Amygdala (tissue), 56 donors: ENCODE data around the gene VIM.

Experiments
- DNase-seq, 56 donors: peaks; one replicate each; lab custom pipeline; 2025; lab: John Stamatoyannopoulos, UW

VIM gene

DNA sequence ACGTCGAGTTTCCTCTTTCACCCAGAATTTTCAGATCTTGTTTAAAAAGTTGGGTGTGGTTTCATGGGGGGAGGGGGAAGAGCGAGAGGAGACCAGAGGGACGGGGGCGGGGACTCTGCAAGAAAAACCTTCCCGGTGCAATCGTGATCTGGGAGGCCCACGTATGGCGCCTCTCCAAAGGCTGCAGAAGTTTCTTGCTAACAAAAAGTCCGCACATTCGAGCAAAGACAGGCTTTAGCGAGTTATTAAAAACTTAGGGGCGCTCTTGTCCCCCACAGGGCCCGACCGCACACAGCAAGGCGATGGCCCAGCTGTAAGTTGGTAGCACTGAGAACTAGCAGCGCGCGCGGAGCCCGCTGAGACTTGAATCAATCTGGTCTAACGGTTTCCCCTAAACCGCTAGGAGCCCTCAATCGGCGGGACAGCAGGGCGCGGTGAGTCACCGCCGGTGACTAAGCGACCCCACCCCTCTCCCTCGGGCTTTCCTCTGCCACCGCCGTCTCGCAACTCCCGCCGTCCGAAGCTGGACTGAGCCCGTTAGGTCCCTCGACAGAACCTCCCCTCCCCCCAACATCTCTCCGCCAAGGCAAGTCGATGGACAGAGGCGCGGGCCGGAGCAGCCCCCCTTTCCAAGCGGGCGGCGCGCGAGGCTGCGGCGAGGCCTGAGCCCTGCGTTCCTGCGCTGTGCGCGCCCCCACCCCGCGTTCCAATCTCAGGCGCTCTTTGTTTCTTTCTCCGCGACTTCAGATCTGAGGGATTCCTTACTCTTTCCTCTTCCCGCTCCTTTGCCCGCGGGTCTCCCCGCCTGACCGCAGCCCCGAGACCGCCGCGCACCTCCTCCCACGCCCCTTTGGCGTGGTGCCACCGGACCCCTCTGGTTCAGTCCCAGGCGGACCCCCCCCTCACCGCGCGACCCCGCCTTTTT, at the start of gene VIM:
Gene VIM (plus strand): TSS at position 151 of the 925 bp plus-strand sequence. CDS start 1,182 bp downstream, outside the sequence.
- DNase-seq, result peak in 32 of 56 donors; percentile 5 to 69 (median 38)

DNA sequence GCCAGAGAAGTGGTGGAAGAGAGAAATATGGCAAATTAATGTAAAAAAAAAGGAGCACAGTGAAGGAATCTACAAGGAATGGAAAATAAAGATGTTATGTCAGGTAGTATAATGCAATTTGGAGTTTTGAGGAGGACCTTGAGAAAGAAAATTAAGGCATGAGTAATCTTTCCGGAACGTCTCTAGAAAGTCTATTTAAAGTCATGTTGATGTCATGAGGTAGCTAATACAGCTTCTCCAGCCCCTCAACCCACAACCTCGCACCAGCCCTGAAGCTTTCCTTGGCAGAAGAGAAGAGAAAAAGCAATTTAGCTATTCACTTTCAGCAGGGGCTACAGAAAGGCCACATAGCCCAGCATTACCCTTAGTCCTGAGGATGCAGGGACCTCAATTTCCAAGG, 49.0 kb upstream of the VIM start:
- no peak for DNase-seq

DNA sequence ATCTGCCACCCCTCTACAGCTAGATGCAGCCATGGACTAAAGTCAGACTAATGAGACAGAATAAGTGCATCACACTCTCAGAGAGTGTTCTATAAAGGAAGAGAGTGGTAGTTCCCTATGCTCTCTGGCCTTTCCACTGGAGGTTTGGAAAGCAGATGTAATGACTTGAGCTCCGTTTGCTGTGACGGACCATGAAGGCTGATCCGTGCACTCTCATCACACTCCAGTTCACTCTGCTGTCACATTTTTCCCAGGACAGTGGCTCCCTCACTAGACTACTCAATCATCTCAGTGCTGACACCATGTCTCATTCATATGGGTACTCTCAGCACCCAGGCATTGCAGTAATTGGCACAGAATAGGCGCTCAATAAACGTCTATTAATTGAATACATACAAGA, 46.9 kb upstream of the VIM start:
- DNase-seq, result no peak

DNA sequence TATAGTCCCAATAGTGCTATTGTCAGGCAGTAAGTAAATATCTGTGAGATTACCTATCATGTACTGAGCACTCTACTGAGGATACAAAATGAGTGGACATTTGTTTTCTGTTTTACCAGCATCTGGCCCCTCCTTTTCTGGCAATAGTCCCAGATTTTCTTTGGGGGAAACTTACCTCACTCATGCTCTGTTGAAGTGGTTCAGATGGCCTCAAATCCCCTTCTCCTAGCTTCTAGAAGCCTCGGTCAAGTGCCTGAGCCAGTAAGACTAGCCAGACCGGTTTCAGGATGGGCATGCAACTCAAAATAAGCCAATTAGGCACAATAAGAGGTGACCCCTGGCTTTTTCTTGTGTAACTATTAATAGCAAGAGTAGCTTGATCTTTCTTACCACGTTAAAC, 46.3 kb upstream of the VIM start:
- DNase-seq, result peak in 1 of 56 donors; percentile 6

DNA sequence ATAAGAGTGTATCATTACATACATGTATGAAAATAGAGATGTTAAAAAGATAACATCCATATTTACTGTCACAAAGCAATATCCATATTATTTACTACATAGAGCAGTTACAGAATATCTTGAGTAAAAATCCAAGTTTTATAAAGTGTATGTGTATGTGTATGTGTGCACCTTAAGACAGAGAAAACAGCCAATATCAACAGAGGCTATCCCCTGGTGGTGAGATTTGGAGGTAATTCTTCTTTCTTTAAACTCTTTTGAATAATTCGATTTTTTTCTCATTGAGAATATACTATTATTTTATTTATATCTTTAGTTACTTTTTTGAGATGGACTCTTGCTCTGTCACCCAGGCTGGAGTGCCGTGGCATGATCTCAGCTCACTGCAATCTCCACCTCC, 44.9 kb upstream of the VIM start:
- no peak for DNase-seq

DNA sequence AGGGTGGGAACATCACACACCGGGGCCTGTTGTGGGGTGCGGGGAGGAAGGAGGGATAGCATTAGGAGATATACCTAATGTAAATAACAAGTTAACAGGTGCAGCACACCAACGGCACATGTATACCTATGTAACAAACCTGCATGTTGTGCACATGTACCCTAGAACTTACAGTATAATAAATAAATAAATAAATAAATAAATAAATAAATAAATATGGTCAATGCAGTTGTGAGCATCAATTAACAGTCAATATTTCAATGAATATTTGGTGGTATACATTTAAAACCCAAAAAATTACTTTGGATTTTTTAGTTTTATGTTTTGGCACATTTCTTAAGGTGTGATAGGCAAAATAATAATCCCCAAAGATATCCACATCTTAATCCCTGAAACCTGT, 42.2 kb upstream of the VIM start:
- DNase-seq, result no peak

DNA sequence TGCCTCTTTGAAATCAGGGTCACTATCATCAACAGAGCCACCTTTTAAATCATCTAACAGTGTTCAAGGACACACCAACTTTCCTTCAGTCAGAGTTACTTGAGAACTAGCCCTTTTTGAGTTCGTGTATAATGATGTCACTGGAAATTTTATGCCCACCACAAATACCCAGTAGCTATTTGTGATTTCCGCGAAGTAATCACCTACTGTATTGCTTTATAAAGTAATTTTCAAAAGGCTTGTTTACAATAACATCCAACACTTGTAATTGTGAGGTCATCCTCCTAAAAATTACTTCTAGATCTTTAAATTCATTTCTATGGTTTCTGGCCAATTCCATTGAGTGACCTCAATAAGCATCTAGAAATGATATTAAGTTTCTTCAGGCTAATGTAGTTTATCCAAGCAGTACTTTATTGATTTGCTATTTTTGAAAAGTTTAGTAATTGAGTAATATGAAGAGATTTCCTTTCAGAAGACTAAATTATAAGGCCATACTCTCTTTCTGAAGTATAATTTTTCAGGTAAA, 39.3 kb upstream of the VIM start:
- DNase-seq, result no peak

DNA sequence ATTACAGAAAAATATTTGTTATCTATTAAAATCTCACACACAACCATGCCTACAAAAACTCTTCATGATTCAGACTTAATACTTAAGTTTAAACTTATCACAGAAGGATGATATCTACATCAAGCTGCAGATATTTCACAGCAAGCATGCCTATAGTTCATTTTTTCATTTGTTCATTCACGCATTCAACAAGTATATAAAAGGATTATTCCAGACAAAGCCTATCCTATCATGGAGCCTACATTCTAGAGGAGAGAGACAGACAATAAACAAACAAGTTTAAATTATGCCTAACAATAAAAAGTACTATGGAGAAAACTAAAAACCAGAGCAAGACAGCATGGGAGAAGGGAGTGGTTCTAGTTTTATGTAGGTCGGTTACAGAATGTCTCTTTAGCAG, 37.4 kb upstream of the VIM start:
- no peak for DNase-seq

DNA sequence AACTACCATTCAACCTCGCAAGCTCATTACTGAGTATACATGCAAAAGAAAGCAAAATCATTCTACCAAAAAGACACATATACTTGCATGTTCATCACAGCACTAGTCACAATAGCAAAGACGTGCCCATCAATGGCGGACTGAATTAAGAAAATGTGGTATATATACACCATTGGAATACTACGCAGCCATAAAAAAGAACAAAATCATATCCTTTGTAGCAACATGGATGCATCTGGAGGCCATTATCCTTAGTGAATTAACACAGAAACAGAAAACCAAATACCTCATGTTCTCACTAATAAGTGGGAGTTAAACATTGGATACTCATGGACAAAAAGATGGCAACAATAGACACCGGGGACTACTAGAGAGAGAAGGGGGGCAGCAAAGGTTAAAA, 33.0 kb upstream of the VIM start:
- DNase-seq, result no peak

DNA sequence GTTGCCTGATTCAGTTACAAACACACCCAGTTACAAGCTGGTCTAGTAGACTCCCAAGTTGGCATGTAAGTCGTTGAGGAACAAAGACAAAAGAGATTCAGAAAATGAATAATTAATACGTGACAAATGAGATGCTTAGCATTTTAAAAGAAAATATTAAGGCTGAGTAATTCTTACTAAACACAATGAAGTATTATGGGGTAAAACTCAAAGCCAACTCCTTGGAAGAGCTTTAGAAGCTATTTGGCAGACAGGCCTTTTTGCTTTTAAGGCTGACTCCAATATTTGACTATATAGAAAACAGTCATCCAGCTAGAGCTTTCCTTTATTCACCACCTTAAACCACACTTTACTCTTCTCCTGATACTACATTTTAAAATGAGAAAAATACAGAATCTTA, 32.0 kb upstream of the VIM start:
- no peak for DNase-seq

DNA sequence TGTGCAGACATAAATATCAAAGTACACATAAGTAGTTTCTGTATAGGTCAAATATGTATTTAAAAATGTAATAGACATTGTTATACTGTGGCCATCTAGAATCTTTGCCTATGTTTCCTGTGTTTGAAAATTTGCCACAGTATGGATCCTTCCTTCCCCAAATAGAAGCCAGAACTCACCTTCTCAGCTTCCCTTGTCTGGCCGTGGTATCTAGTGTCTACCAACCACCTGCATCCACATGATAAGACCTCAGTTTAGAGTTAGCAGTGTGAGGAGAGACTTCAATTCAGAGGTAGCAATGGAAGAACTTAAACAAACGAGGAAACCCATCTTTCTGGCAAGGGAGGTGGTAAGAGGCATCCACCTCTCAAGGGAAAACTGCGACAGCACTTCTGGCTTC, 31.5 kb upstream of the VIM start:
- DNase-seq, result no peak

DNA sequence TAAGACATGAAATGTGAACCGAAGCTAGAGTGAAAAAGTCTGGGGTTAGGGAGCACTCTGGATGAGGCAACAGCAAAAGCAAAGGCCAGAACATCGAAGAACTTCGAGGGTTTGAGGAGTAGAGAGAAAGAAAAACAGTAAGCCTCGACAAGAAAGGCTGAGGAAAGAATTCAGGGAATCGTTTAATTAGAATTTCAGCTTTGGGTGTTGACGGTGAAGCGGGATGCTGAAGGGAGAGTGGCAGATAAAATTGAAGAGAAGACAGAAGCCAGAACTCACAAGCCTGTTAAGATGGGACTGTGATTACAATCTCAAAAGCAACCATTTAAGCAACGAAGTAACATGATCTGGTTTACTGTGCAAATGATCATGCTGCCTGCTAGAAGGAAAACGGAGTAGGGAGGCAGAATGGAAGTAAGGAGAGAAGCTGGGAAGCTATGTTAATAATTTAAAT, 28.7 kb upstream of the VIM start:
- no peak for DNase-seq

DNA sequence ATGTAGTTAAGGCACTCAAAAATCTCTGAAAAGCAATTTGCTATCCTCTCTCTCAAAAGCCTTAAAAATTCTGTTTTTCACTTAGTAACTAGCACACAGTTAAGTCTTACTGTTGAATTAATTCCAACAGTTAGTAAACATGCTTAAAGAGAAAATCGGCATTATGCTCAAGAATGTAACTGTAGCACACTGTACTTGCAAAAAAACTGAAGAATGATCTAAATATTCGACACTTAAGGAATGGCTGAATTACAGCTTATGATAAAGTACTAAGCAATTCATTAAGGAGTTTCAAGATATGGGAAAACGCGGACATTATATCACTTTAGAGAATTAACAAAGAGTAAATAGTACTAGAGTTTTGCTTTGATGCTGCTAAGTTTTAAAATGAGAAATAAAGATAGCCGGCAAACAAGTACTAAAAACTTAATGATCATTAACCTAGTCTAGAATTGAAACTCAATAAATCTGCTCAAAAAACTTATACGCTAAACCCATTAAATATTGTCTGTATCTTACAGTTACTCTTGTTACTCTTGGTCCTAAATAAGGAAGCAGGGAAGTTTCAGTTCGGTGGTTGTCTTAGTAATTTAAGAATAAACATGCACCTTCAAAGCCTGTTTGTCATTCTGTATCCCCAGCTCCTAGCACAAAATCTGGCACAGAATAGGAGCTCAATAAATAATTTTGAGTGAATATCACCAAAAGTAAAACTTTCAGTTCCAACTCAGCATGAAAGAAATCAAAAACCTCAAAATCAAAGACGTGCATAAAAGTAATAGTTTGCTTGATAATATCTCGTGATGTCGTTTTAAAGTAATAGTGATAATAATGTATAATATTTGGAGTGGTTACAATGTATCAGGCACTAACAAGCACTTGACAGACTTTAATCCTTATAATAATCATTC, 27.8 kb upstream of the VIM start:
- DNase-seq, result no peak

DNA sequence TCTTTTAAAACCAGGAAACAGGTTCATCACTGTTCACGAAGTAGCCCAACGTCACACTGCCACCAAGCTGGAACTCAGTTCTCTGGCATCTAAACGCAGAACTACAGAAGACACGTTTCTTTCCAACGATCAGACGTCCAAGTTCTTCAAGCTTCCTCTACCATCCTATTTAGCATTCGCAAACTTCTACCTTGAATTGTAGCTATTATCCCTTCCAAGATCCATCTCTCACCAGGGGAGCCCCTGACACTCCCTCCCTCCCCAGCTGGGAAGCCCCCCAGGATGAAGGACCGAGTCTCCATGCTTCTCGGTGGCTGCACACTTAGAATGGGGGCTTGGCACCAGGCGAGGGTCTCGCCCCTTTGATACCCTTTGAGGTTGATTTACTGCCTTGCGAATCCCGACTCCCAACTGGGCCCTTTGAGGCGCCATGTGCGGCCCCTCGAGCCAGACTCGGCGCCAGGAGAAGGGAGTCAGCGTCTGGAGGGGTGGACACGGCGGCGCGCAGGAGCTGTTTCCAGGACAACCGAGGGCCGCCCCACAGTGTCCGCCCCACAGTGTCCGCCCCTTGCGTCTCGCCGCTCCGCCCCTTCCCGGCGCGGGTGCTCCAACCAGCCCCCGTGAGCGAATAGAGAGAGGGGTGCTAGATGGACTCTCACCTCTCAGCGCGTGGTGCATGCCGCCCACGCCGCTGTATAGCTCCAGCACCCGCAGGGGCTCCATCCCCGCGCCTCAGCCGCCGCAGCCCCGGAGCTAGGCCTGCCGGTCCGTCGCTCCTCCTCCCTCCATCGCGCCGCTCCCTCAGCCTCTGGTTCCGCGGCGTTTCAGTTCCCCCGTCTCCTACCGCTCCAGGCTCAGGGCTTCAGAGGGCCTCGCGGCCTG, 26.9 kb upstream of the VIM start, which contains the start of gene TRDMT1:
Gene TRDMT1 (minus strand): TSS at position 761 of the 882 bp plus-strand sequence. CDS start 38 bp downstream, at position 723.
- DNase-seq, result peak; percentile 44 to 96 (median 84)

DNA sequence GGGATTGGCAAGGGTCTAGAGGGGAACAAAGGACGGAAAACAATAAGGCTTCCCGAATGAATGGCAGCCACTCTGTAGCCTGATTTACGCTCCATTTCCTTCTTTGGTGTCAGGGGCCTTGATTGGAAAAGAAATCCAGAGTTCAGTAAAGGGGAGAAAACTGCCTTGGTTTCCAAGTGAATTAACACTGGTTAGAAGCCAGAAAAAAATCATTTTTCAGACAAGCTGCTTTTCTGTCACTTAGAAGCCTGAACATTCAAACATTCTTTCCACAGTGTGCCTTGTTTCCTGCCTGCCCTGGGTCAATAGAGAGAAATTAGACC, 26.3 kb upstream of the VIM start:
- no peak for DNase-seq

DNA sequence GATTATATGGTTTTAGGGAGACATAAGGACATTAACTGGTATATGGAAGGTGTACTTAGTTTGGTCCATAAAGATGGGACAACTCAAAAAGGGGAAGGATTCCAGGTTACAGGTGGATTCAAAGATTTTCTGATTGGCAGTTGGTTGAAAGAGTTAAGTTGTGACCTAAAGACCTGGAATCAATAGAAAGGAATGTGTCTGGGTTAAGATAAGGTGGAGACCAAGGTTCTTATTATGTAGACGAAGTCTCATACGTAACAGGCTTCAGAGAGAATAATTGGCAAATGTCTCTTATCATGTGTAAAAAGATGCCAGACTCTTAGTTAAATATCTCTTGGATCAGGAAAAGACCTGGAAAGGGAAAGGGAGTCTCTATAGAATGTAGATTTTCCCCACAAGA, 25.5 kb upstream of the VIM start:
- no peak for DNase-seq

DNA sequence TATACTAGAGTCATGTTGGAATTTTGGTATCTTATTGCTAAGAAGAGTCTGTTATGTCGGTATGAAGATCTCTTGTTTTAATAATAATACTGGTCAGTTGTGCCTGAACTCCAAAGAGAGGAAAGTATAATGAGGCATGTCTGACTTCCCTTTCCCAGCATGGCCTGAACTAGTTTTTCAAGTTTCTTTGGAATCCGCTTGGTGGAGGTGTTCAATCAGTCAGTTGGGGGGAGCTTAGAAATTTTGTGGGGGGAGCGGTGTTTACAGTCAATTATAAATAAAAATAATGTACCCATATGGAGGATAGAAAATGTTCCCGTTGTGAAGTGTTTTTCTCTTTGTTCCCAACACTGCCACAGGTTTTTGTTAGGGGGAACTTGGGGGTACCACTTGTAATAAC, 25.0 kb upstream of the VIM start:
- no peak for DNase-seq

DNA sequence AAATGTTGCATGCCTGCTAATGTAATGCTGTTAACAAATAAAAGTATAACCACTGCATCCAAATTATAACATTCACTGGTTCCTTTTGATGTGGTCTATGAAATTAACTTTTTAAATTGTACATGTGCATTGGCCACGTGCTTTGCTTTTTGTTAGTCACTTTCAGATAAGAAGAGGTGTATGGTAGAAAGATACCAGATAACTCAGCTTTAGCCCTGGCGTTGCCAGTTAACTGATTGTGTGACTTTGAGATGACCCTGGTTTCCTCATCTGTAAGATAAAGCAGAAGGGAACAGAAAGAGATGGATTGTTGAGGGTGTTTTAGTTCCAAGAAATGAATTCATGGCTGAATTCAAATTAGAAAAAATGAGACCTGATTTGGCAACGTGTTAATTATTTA, 24.6 kb upstream of the VIM start:
- DNase-seq, result no peak

DNA sequence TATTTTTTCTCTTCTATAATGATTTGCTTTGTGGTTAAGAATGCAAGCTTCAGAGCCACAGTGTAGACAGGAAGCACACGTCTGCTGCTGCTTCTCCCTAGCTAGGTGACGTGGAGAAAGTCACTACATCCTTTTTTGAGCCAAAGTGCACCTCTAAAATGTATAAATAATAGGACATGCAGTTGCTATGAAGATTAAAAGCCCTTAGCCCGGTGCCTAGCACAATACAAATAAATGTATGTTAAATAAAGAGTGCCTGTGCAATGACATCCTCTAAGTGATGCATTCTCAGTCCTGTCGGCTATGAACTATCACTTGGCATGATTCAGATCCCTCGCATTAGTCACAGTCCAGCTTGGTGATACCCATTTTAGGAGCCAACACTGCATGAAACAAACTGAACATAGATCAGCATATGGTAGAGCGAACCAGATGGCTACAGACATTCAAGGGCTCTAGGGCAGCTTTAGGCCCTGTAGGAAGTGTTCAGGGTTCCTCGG, 21.8 kb upstream of the VIM start:
- DNase-seq, result no peak

DNA sequence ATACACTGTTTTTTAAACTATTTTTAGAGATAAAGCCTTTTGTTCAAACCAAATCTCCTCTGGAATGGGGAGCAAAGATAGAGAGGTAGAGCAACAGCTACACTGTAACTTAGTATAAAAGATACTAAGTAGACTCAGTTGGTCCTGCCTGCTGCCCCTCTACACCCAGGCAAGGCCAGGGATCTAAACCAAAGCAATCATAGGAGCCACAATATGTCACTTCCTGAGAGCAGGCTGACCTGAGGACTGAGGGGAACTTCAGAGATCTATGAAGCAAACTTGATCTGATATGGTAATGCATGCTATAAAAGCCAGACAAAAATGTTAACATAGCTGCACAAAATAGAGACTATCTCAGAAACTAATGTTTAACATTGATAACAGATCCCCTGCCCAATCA, 19.6 kb upstream of the VIM start:
- DNase-seq, result no peak
